A549 (cell line): ENCODE measurements around the gene ZNF283. TPM values are rescaled to one million over a fixed set of nuclear protein-coding genes. Genes with fewer than 3 reads are reported as not detected.

Experiments used
- ATAC-seq, 2 experiments: fragments of 200-7000 bp in 1 of 2; fragments of >200 bp in 1 of 2; cut with Nextera tagmentation in 1 of 2; cut with Tn5 transposase in 1 of 2; 3 replicates each; pipeline versions ENCODE4 v1.8.0 to v1.9.1; 2018 to 2020; ENCODE audit warnings: mild to moderate bottlenecking in 1 of 2, moderate library complexity in 1 of 2
- CTCF ChIA-PET: fragments of 300-600 bp; sonication (Branson Sonifier 250); formaldehyde crosslinking; extraction: SDS; loops from one replicate; lab custom pipeline; 2021; ENCODE audit warnings: antibody characterized with exemption, inconsistent platforms; lab: Yijun Ruan, JAX
- POLR2A ChIA-PET: fragments of 350-600 bp; formaldehyde crosslinking; extraction: SDS; loops from one replicate; lab custom pipeline; 2021; ENCODE audit warnings: antibody characterized with exemption, inconsistent platforms; lab: Yijun Ruan, JAX
- DNase-seq, 2 experiments: peaks; one replicate each; pipeline versions ENCODE4 v3.0.0 to v3.0.0-alpha.2; 2011 to 2016; ENCODE audit warnings: low read depth in 1 of 2, low spot score in 1 of 2
- FAIRE-seq: peaks from 2 replicates; lab custom pipeline; 2011; peaks lifted over from hg19 to GRCh38; lab: Jason Lieb, UNC
- H3K27ac ChIP-seq, 2 experiments: fragments of >200 bp; sonication (Bioruptor Twin); formaldehyde crosslinking; 3 replicates each; pipeline ENCODE4 v1.5.1; 2016 to 2017
- H3K4me1 ChIP-seq: fragments of >200 bp; sonication (Bioruptor Twin); formaldehyde crosslinking; 3 replicates; pipeline ENCODE4 v1.6.1; 2016
- H3K4me2 ChIP-seq: fragments of >200 bp; sonication (Bioruptor Twin); formaldehyde crosslinking; 3 replicates; pipeline ENCODE4 v1.6.1; 2016
- H3K4me3 ChIP-seq: fragments of >200 bp; sonication (Bioruptor Twin); formaldehyde crosslinking; 3 replicates; pipeline ENCODE4 v1.5.1; 2016
- H3K9me3 ChIP-seq: fragments of >200 bp; sonication (Bioruptor Twin); formaldehyde crosslinking; 3 replicates; pipeline ENCODE4 v1.6.1; 2016
- BHLHE40 ChIP-seq: IDR thresholded peaks from 2 replicates; pipeline ENCODE4 v1.6.1; 2012; ENCODE audit warnings: low read depth, low read length, inconsistent platforms
- CBX2 ChIP-seq: fragments of 200-600 bp; sonication (generic); IDR thresholded peaks from 2 replicates; pipeline ENCODE4 v1.6.1; 2016; ENCODE audit warnings: low read depth, mild to moderate bottlenecking, borderline replicate concordance
- CBX8 ChIP-seq: fragments of 200-600 bp; sonication (generic); IDR thresholded peaks from 2 replicates; pipeline ENCODE4 v1.6.1; 2016
- CEBPB ChIP-seq, 2 experiments: fragments of >200 bp in 1 of 2; sonication (Bioruptor Twin) in 1 of 2; formaldehyde crosslinking in 1 of 2; IDR thresholded peaks; 2 replicates each; pipeline ENCODE4 v1.6.1; 2012 to 2016
- CTCF ChIP-seq: fragments of >200 bp; sonication (Bioruptor Twin); formaldehyde crosslinking; IDR thresholded peaks from 3 replicates; pipeline ENCODE4 v1.5.1; 2016
- ELK1 ChIP-seq: fragments of 150-350 bp; IDR thresholded peaks from 2 replicates; pipeline ENCODE4 v1.6.1; 2014; ENCODE audit warnings: low read depth, mild to moderate bottlenecking, low read length
- FOSB ChIP-seq: fragments of 250-450 bp; sonication (Bioruptor Pico); IDR thresholded peaks from 2 replicates; pipeline ENCODE4 v1.5.0; 2020; ENCODE audit warnings: mild to moderate bottlenecking, moderate library complexity
- FOSL2 ChIP-seq, 2 experiments: fragments of 450-650 bp in 1 of 2; fragments of >200 bp in 1 of 2; sonication (Bioruptor Twin) in 1 of 2; formaldehyde crosslinking; IDR thresholded peaks; 2 replicates each; pipeline versions ENCODE4 v1.5.0 to v1.6.1; 2016 to 2020; ENCODE audit warnings: mild to moderate bottlenecking in 1 of 2, moderate library complexity in 1 of 2
- HES2 ChIP-seq: fragments of >200 bp; sonication (Bioruptor Twin); formaldehyde crosslinking; IDR thresholded peaks from 2 replicates; pipeline ENCODE4 v1.6.1; 2016
- HMGXB4 ChIP-seq: fragments of 250-450 bp; sonication (Bioruptor Pico); IDR thresholded peaks from 2 replicates; pipeline ENCODE4 v1.5.0; 2021; ENCODE audit warnings: mild to moderate bottlenecking, moderate library complexity, borderline replicate concordance
- KDM1A ChIP-seq: fragments of 200-600 bp; sonication (generic); IDR thresholded peaks from 2 replicates; pipeline ENCODE4 v1.6.1; 2016; ENCODE audit warnings: low read depth, mild to moderate bottlenecking
- MYC ChIP-seq: IDR thresholded peaks from 2 replicates; pipeline ENCODE4 v1.6.1; 2012; ENCODE audit warnings: mild to moderate bottlenecking, inconsistent platforms, low read length, improper control_type of control experiment, borderline replicate concordance
- NPAS2 ChIP-seq: fragments of 250-450 bp; sonication (Bioruptor Pico); IDR thresholded peaks from 2 replicates; pipeline ENCODE4 v1.8.0; 2022; ENCODE audit warnings: mild to moderate bottlenecking, moderate library complexity, borderline replicate concordance
- PHF8 ChIP-seq: fragments of 200-600 bp; sonication (generic); IDR thresholded peaks from 2 replicates; pipeline ENCODE4 v1.6.1; 2016; ENCODE audit warnings: low read depth, mild to moderate bottlenecking, antibody characterized with exemption, moderate library complexity, borderline replicate concordance
- RAD21 ChIP-seq, 2 experiments: fragments of >200 bp in 1 of 2; sonication (Bioruptor Twin) in 1 of 2; formaldehyde crosslinking in 1 of 2; IDR thresholded peaks in 1 of 2; conservative IDR thresholded peaks in 1 of 2; 2 replicates in 1 of 2; 3 replicates in 1 of 2; pipeline ENCODE4 v1.6.1; 2012 to 2018; ENCODE audit warnings: inconsistent platforms in 1 of 2
- RCOR1 ChIP-seq: fragments of 150-350 bp; IDR thresholded peaks from 2 replicates; pipeline ENCODE4 v1.6.1; 2014; ENCODE audit warnings: antibody characterized with exemption, low read length, low read depth
- REST ChIP-seq: fragments of 200-600 bp; sonication (generic); IDR thresholded peaks from 2 replicates; pipeline ENCODE4 v1.6.1; 2016; ENCODE audit warnings: antibody characterized with exemption, mild to moderate bottlenecking, moderate library complexity
- RNF2 ChIP-seq: fragments of 200-600 bp; sonication (generic); IDR thresholded peaks from 2 replicates; pipeline ENCODE4 v1.6.1; 2016; ENCODE audit warnings: low read depth, mild to moderate bottlenecking, antibody characterized with exemption, moderate library complexity, borderline replicate concordance
- SMC3 ChIP-seq: fragments of >200 bp; sonication (Bioruptor Twin); formaldehyde crosslinking; IDR thresholded peaks from 3 replicates; pipeline ENCODE4 v1.6.1; 2018; ENCODE audit warnings: inconsistent platforms
- SREBF2 ChIP-seq: fragments of 450-650 bp; IDR thresholded peaks from 2 replicates; pipeline ENCODE4 v1.6.1; 2014; ENCODE audit warnings: mild to moderate bottlenecking, moderate library complexity
- ZC3H11A ChIP-seq: fragments of 450-650 bp; IDR thresholded peaks from 2 replicates; pipeline ENCODE4 v1.6.1; 2014; ENCODE audit warnings: antibody characterized with exemption, mild to moderate bottlenecking
- ZNF302 ChIP-seq: fragments of 250-450 bp; sonication (Bioruptor Pico); IDR thresholded peaks from 2 replicates; pipeline ENCODE4 v1.9.0; 2021; ENCODE audit warnings: inconsistent platforms, mild to moderate bottlenecking, moderate library complexity
- ZSCAN20 ChIP-seq: fragments of 250-450 bp; sonication (Bioruptor Pico); IDR thresholded peaks from 2 replicates; pipeline ENCODE4 v1.8.0; 2022; ENCODE audit warnings: mild to moderate bottlenecking, moderate library complexity
- WGBS: methylation state at CpG from one replicate; pipeline ENCODE4 v1.1.6; 2017; ENCODE audit errors: missing lambda C conversion rate; 5-methylcytosine and 5-hydroxymethylcytosine counted together
- polyA plus RNA-seq, 4 experiments: library from polyadenylated mRNA; depleted of rRNA in 3 of 4; stranded (reverse); fragments of >200 nt; fragmentation: RNase III in 1 of 4; extraction: RNeasy Plus Mini Kit Qiagen cat#74134 plus additional on column Dnase treatment in 1 of 4; gene quantifications; 2 replicates in 3 of 4; 3 replicates in 1 of 4; pipeline ENCODE4 v1.2.3, GENCODE V29; 2011 to 2017
- TF ChIP-seq, protein P1 (sequence below): IDR thresholded peaks from 2 replicates; pipeline ENCODE4 v1.6.1; 2012; ENCODE audit warnings: low read depth, borderline replicate concordance
- TF ChIP-seq, protein P2 (sequence below): IDR thresholded peaks from 2 replicates; pipeline ENCODE4 v1.6.1; 2012
- TF ChIP-seq, protein P3 (sequence below): IDR thresholded peaks from 2 replicates; pipeline ENCODE4 v1.6.1; 2012

ZNF283 gene
- polyA plus RNA-seq, 2 of the 4 experiments (the other 2 are of a cell fraction) = 6.1 to 8.9 TPM

GRCh38 chr19:43806848-43807247, 20.3 kb upstream of the ZNF283 start:
- no peak for TF ChIP-seq HES2
- TF ChIP-seq KDM1A = no peak
- no peak for TF ChIP-seq CBX2
- no peak for TF ChIP-seq RAD21 (conservative IDR thresholded peaks at IDR 0.05 in 1 of 2, IDR thresholded peaks at IDR 0.05 in 1 of 2)
- TF ChIP-seq SREBF2 = no peak
- no peak for TF ChIP-seq ZC3H11A
- no peak for TF ChIP-seq PHF8
- TF ChIP-seq CEBPB (IDR thresholded peaks at IDR 0.05) = no peak
- TF ChIP-seq, protein P1, sequence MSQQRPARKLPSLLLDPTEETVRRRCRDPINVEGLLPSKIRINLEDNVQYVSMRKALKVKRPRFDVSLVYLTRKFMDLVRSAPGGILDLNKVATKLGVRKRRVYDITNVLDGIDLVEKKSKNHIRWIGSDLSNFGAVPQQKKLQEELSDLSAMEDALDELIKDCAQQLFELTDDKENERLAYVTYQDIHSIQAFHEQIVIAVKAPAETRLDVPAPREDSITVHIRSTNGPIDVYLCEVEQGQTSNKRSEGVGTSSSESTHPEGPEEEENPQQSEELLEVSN = no peak
- TF ChIP-seq ZNF302 (CRISPR knock-in tag) = no peak
- no peak for TF ChIP-seq BHLHE40
- TF ChIP-seq ZSCAN20 (CRISPR knock-in tag) = no peak
- no peak for TF ChIP-seq FOSB (CRISPR knock-in tag)
- peaks cover 4% of the 10 kb centered on the region; the same call in 1 of the 3 replicates for H3K9me3 ChIP-seq
- H3K4me2 ChIP-seq = no peak overlapping the region
- no peak overlapping the region for H3K4me3 ChIP-seq
- 38% methylated on average over 5 of the region's 5 CpGs for WGBS
- peak; percentile 81 for FAIRE-seq
- no peak for DNase-seq
- no peak for ATAC-seq
- ChIA-PET CTCF (interaction anchor here (1.1 to 1.7 kb wide), 3 partner anchors 14 to 61 kb away, joined by 3 to 9 read pairs (median 4); no protein-coding TSS in a partner anchor), POLR2A (no interaction called here)
- no peaks in the 10 kb centered on the region for H3K4me1 ChIP-seq
- no peak overlapping the region for H3K27ac ChIP-seq

DNA sequence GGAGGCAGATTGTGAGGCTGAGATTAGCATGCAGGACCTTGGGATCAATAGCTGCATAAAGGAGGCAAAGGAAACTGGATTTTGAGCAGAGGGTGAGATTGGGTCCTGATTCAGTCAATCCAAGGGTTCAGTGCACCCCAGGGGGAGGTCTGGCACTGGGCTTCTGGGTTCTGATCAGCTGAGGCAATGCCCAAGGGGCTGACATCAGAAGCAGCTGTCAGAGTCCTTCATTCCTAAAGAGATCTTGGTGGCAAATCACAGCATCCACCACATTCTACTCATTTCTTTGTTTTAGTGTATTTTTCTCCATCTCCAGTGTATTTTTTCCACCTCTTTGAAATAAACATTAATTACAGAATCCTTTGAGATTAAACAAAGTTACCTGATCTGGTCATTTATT, 19.5 kb upstream of the ZNF283 start:
- DNase-seq (no peak), FAIRE-seq (no peak), ATAC-seq (no peak)
- TF ChIP-seq ZNF302 (CRISPR knock-in tag) (no peak), RAD21 (conservative IDR thresholded peaks at IDR 0.05 in 1 of 2, IDR thresholded peaks at IDR 0.05 in 1 of 2) (no peak), CBX8 (no peak), ZSCAN20 (CRISPR knock-in tag) (no peak), CTCF (no peak), FOSL2 (IDR thresholded peaks at IDR 0.05) (no peak), FOSL2 (CRISPR knock-in tag; IDR thresholded peaks at IDR 0.05) (no peak), NPAS2 (CRISPR knock-in tag) (no peak), MYC (no peak), HMGXB4 (CRISPR knock-in tag) (no peak), RNF2 (no peak), SREBF2 (no peak), SMC3 (no peak), RCOR1 (no peak), REST (no peak), ELK1 (no peak)
- TF ChIP-seq, protein P2, sequence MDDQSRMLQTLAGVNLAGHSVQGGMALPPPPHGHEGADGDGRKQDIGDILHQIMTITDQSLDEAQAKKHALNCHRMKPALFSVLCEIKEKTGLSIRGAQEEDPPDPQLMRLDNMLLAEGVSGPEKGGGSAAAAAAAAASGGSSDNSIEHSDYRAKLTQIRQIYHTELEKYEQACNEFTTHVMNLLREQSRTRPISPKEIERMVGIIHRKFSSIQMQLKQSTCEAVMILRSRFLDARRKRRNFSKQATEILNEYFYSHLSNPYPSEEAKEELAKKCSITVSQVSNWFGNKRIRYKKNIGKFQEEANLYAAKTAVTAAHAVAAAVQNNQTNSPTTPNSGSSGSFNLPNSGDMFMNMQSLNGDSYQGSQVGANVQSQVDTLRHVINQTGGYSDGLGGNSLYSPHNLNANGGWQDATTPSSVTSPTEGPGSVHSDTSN = no peak
- TF ChIP-seq, protein P3, sequence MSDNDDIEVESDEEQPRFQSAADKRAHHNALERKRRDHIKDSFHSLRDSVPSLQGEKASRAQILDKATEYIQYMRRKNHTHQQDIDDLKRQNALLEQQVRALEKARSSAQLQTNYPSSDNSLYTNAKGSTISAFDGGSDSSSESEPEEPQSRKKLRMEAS = no peak
- H3K4me2 ChIP-seq = no peak overlapping the region
- H3K4me3 ChIP-seq = no peak overlapping the region
- no peak overlapping the region for H3K27ac ChIP-seq
- ChIA-PET CTCF (interaction anchor here (1.1 to 1.7 kb wide), 2 partner anchors 17 to 62 kb away, joined by 4 to 9 read pairs; no protein-coding TSS in a partner anchor), POLR2A (no interaction called here)
- H3K9me3 ChIP-seq = peaks cover 4% of the 10 kb centered on the region; the same call in 1 of the 3 replicates
- no peaks in the 10 kb centered on the region for H3K4me1 ChIP-seq
